Left renal cortex interstitium (tissue), 4 donors: Measurements from ENCODE around the gene DUSP28. TPM values are rescaled to one million over a fixed set of nuclear protein-coding genes. Genes with fewer than 3 reads are reported as not detected.

ENCODE experiments used
- polyA plus RNA-seq, 4 donors: library from polyadenylated mRNA; unstranded; fragments of 120-200 nt; gene quantifications; one replicate each; pipeline ENCODE4 v1.2.1, GENCODE V29; 2013; ENCODE audit not compliant: insufficient read length in 4 of 4

The DUSP28 gene
- polyA plus RNA-seq, 4 donors = 6.8 to 7.6 (median 7.4) TPM

Other genes starting within 250 kb of the DUSP28 start
- 10 to 100 TPM; 23.4 to 52.9 (median 41.6) TPM for gene GPC1, start 124.7 kb upstream of the DUSP28 start, polyA plus RNA-seq
- 10 to 100 TPM; 10.0 to 18.6 (median 12.9) TPM for gene ANKMY1, start 2.4 kb upstream of the DUSP28 start, polyA plus RNA-seq
- gene RNPEPL1, start 8.1 kb downstream of the DUSP28 start, polyA plus RNA-seq = 10 to 100 TPM; 25.4 to 36.9 (median 33.6) TPM
- 10 to 100 TPM; 15.3 to 39.6 (median 30.0) TPM for gene CAPN10, start 26.4 kb downstream of the DUSP28 start, polyA plus RNA-seq
- 1 to 10 TPM; 1.1 to 3.5 (median 2.3) TPM for gene GPR35, start 65.1 kb downstream of the DUSP28 start, polyA plus RNA-seq
- 1 to 10 TPM in 1 of 4 donors, under 1 TPM in 3; 0.19 to 2.8 (median 0.60) TPM for gene AQP12B, start 122.5 kb downstream of the DUSP28 start, polyA plus RNA-seq
- gene AQP12A, start 131.5 kb downstream of the DUSP28 start, polyA plus RNA-seq = 1 to 10 TPM in 1 of 4 donors, under 1 TPM in 2, not detected in 1; 0.57 to 1.5 (median 0.93) TPM